Activated CD4-positive, CD25-positive, alpha-beta regulatory T cell treated with anti-CD3 and anti-CD28 coated beads, Interleukin-2, amount 50 U/mL, for 72 hours (primary cell): Measurements from ENCODE around the gene TBC1D24.
"Not testable (repeated sequence)": the region's sequence is repeated elsewhere in the genome, so short reads cannot be mapped to it uniquely, and the experiment has no call there.

ENCODE experiments used
- DNase-seq: peaks from one replicate; pipeline ENCODE4 v3.0.0; 2021

The TBC1D24 gene

DNA sequence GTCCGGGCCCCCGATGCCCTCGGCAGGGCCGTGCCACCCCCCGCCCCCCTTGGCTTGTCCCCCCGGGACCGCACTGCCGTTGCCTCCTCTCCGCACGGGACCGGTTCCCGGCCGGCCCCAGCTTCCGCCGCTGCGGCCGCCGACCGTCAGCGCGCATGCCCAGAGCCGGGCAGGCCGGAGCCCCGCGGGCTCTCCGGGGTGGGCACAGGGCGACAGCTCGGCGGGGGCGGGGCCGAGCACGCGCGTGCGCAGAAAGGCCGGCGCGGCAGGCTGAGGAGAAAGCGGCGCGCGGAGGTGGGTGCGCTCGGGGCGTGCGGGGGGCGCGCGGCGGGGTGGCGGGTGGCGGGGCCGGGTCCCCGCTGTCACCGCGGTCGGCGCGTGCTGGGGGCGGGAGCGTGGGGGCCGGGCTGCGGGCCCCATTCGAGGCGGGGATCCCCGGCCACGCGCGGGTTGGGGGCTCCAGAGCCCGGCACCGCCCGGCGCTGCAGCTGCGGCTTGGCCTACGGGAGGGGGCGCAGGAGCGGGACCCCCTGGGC lies at the start of gene TBC1D24:
TSS of gene TBC1D24 (plus strand) at position 251 of the 536 bp plus-strand sequence. CDS start 21,022 bp downstream, outside the sequence.
- DNase-seq, result peak; percentile 86

DNA sequence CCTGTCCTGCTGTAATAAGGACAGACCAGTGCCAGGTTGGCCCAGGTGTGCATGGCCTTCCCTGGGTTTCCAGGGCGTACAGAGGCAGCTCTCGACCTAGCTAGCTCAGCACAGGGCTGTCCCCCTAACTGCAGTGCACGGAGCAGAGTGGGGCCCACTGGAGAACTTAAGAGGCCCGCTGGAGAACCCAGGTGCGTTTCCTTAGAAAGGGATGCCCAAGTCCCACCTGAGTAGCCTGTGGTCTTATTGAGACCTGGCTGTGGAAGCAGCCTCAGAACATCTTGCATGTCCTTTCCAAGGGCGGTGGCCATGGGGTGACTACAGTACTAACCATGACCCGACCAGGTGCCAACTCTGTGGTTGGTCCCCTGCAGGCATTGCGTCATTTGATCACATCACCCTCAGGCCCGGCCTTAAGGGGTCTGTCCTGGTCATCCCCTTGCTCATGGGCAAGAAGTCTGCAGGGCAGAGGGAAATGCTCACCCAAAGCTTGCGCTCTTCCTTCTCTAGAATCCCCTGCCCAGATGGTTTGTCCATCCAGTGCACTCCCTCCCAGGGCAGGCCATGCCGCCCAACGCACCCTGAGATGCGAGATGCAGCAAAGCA lies 49.0 kb upstream of the TBC1D24 start:
- DNase-seq, result no peak

DNA sequence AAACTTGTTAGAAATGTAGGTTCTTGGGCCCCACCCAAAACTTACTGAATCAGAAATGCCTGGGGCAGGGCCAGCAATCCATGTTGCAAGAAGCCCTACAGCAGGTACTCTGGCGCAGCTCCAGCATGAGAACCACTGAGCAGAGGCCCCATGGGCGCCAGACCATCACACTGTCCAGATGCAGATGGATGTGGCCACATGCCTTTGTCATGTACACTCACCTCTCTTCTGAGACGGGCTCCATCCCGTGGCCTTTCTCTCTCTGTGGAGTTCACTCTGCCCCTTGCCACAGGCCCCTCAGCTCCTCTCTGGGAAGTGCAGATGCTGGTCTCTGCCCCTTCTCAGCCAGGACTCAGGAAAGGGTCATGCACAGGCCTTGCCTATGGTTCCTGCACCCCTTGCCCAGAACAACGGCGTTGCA lies 48.0 kb upstream of the TBC1D24 start:
- no peak for DNase-seq

DNA sequence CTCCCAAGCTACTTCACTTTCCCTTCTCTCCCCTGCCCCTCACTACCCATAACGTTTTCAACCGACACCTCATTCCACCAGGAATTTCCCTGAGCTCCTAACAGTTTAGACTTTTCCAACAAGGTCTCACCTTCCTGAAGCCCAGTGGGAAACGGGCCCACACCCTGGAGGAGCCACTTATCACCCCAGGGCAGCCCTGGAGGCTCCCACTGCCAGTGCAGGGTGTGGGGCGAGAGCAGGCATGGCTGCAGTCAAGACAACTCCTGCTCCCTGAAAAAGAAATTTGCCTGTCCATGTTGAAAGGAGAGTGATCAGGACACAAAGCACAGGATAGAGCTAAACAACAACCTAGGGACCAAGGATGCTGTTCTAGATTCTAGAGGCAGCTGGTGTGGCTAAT lies 47.4 kb upstream of the TBC1D24 start:
- DNase-seq, result no peak

DNA sequence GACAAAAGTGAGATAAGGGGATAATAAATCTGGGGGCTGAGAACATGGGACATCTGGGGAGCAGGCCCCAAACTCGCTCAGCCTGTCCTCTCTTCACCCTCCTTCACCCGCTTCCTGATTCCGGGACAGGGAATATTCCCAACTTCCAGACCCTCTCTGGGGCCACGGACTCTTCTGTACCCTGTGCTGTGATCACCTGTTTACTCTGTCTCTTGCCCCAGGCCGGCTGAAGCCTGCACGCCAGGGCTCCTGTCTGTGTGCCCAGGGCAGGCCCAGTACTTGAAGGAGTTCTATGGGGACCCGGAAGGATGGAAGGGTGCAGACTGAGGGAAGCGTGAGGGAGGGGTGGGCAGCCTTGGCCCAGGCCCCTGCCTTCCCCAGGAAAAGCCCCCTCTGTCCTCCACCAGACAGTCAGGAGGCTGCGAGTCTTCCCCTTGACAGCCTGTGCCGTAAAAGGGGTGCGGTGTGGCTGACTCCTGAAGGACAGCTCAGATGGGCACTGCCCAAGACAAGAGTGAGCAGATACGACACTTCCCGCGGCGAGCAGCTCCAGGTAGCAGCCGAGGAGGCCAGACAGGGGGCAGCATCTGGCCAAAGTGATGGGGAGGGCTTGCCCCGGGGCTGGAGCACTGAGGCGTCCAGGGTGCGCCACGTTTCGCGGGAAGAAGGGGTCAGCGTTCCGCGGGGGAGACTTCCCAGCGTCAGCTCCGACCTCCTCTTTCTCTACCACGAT lies 46.7 kb upstream of the TBC1D24 start:
- no peak for DNase-seq

DNA sequence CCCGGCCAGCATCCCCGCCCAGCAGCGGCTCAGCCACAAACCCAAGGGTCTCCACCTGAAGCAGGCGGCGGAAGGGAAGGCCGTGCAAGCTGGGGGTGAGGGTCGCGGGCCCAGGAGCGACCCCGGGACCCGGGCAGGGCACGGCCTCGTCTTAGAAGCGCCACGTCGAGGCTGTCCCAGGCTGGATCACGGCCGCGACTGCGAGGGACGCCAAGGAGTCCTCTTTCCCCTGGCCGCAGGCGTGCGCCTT lies 46.2 kb upstream of the TBC1D24 start:
- no peak for DNase-seq

DNA sequence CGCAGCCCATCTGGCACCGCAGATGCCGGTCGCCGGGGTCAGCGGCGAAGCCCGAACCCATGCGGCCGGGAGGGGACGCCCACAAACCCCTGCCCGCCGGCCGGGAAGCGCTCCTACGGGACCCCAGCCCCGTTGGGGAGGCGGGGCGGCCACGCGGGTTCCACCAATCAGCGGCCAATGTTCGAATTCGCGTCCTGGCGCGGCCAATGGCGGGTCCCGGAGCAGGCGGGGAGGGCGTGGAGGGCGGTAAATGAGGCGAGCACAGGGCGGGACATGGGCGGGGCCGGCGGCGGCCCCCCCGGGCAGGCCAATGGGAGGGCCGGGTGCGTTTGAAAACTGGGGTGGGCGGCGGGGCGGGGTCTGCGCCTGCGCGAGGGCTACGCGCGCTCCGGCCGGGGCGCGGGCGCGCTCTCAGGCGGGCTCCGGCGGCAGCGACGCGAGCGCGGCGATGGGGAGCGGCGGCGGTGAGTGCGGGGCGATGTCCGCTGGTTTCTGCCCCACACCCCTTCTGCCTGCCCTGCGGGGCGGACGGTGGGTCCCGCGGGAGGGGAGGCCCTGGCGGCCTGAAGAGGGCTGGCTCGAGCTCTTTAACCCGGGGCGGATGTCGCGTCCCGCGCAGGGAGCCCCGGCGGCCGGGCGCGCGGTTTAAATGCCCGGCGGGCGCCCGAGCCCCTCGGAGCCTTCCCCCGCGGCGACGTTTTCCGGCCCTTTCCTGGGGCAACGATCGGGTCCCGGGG lies 45.7 kb upstream of the TBC1D24 start, which contains the start of gene CCNF:
TSS of gene CCNF (plus strand) at position 414 of the 737 bp plus-strand sequence. CDS start at position 449, 35 bp downstream.
- peak; percentile 95 for DNase-seq

DNA sequence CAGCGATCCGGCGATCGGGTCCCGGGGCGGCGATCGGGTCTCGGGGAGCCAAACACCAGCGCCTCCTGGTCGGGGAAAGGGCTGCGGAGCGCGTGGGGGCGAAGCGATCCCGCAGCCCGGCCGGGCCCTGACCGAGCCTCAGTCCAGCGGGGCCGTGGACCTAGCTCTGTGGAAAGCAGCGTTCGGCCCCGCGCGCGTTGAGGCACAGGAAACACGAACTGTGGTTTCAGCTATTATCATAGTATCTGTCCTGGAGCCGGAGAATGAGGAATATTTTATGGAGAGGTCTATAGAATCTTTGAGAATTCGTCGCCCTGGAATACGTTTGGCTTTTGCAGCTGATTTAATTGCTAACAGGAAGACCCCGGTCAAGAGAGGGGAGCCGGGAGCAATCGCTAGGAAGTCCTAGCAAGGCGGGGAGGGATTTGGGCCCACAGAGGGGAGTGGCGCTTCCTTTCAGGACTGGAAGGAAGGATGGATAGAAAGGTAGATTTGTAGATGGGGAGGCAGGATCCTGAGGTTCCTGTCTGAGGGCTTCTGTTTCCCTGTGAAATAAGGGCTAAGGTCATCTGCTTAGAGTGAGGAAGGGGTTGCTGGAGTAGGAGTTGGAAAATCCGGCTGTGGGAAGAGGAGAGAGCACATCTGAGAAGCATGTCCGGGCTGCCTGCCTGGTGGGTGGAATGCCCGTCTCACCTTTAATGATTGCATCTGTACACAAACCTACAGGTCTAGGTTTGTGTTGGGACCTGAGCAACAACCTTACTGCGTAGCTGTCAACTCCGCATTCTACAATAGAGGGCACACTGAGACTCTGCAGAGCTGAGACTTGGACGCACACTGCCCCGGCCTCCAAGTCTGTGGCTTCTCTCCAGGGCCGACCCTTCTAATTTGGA lies 44.9 kb upstream of the TBC1D24 start:
- DNase-seq, result no peak

DNA sequence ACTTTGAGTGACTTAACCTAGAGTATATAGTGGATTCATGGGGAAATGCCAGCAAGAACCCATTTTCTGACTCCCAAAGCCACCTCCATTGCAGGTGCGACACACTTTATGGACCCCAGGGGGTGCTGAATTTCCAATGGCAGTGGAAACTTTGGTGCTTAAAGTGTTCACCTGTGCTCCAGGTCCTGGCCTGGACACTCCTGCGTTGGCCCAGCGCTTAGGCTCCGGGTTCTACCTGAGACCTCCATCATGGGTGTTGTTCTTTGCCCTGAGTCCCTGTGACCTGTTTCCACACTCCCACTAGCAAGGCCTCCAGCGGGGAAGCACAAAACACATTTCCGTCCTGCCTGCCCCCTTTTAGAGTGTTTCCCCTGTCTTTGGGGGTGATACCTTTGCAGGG lies 42.6 kb upstream of the TBC1D24 start:
- no peak for DNase-seq

DNA sequence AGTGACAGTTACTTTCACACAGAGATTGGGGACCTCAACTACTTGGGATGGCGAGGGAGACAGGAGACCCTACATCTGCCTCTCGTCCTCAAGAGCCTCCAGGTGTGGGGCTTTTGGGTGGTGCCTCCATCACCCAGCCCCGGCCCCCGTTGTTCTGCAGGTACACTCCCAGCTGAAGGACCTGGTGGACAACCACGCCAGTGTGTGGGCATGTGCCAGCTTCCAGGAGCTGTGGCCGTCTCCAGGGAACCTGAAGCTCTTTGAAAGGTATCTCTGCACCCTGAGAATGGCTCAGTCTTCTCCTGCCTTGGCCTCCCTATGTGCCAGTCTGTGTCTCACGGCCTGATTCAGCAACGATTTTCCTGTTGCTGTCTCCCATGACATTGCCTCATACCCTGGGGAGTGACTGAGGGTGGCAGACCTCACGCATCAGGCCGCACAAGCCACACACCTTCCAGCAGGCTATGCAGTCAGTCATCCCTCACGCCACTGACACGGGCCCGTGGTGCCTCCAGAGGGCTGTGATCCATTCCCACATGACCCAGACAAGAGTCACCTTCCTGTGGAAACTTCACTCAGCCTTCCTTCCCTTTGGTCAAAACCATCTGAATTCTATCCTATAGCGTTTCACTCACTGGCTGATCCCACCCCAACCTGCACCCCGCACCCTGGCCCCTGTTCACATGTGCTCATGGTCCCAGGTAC lies 42.0 kb upstream of the TBC1D24 start:
- no peak for DNase-seq

DNA sequence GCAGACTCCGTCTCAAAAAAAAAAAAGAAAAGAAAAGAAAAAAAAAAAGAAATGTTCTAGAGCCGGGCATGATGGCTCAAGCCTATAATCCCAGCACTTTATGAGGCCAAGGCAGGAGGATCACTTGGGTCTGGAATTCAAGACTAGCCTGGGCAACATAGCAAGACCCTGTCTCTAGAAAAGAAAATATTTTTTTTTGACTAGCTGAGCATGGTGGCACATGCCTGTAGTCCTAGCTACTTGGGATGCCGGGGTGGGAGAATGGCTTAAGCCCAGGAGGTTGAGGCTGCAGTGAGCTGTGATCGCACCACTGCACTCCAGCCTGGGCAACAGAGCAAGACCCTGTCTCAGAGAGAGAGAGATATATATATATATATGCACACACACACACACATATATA lies 39.7 kb upstream of the TBC1D24 start:
- not testable (repeated sequence) for DNase-seq

DNA sequence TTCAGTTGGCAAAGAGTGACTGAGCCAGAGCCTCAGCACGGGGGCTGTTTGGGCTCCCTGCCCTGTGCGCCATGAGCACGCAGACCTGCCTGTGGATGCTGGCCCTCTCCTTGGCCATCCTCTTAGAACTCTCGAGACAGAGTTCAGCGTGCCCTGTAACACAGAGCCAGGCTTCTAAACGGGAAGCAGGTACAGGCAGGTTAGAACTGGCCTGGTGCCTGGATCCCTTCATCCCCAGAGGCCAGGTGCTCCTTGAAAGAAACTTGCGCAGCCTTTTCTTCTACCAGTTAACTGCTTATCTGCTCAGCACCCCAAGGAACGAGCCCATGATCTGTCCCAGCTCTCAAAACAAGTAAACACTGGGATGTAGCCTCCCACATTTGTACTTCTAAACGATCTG lies 38.8 kb upstream of the TBC1D24 start:
- DNase-seq, result no peak

DNA sequence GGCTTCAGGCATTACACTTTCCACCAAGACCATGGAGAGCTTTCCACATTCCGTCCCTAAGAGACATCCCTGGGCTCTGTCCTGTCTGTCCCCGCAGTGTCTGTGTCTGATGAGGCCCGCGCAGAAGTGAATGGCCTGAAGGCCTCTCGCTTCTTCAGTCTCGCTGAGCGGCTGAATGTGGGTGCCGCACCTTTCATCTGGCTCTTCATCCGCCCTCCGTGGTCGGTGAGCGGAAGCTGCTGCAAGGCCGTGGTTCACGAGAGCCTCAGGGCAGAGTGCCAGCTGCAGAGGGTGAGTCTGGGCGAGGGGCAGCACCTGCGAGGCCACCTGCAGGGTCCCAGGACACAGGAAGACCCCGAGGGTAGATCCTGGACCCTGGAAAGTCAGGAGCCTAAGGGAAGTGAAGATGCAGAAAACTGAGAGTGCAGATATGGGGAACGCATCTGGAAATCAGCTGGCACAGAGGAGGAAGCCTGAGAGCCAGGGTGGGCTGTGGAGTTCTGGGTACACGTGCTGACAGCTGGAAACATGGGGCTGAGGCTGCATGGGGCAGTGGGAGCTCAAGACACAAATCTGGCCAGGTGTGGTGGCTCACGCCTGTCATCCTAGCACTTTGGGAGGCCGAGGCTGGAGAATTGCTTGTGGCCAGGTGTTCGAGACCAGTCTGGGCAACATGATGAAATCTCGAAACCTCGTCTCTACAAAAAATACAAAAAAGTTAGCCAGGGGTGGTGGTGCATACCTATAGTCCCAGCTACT lies 37.7 kb upstream of the TBC1D24 start:
- no peak for DNase-seq

DNA sequence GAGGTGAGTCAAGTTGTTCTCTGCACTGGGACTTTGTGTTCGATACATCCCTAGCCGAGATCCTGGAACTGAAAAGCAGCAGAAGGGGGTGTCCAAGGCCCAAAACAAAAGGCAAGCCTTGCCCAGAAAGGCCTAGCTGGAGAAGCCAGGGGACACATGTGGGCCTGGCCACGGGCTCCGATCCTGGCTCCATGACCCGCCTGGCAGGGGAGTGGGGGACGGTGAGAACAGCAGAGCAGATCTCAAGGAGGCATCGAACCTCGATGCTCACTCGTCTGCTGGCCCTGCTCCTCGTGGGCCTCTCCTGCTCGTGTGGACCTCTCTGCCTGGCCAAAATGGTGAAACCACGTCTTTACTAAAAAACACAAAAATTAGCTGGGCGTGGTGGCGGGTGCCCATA lies 36.8 kb upstream of the TBC1D24 start:
- DNase-seq, result no peak

DNA sequence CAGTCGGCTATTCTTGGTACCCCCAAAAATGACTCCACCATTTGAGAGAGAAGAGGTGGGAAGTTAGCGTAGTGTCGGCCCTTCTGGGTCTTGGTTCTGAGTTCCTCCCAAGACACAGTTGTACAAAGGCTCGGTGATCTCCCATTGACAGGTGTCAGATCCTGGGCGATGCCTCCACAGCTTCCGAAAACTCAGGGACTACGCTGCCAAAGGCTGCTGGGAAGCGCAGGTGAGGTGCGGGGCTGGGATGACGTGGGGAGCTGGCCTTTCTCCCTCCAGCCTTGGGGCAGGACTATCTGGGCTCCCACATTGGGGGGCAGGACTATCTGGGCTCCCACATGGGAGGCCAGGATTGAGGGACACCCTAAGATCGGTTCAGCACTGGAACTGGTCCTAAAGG lies 35.3 kb upstream of the TBC1D24 start:
- no peak for DNase-seq

DNA sequence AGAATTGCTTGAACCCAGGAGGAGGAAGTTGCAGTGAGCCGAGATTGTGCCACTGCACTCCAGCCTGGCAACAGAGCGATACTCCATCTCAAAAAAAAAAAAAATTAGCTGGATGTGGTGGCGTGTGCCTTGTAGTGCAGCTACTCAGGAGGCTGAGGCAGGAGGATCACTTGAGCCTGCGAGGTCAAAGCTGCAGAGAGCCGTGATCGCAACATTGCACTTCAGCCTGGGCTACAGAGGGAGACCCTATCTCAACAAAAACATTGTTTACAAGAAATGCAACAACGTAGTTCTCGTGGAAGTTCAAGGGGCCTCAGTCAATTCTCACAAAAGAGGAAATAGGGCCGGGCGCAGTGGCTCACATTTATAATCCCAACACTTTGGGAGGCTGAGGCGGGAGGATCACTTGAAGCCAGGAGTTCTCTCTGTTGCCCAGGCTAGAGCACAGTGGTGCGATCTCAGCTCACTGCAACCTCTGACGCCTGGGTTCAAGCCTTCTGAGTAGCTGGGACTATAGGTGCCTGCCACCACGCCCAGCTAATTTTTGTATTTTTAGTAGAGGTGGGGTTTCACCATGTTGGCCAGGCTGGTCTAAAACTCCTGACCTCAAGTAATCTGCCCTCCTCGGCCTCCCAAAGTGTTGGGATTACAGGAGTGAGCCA lies 33.7 kb upstream of the TBC1D24 start:
- DNase-seq, result not testable (repeated sequence)

DNA sequence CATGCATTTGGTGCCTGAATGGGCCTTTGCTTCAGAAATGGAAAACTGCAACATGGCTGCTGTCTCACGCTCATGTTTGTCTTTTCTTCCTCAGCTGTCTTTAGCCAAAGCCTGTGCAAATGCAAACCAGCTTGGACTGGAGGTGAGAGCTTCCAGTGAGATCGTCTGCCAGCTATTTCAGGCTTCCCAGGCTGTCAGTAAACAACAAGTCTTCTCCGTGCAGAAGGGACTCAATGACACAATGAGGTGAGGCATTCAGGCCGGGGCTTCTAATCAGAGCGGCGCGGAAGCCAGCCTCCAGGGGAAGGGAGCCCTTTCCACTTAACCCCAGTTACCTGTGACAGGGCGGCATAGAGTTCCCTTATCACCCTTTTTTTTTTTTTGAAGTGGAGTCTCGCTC lies 31.4 kb upstream of the TBC1D24 start:
- DNase-seq, result no peak

DNA sequence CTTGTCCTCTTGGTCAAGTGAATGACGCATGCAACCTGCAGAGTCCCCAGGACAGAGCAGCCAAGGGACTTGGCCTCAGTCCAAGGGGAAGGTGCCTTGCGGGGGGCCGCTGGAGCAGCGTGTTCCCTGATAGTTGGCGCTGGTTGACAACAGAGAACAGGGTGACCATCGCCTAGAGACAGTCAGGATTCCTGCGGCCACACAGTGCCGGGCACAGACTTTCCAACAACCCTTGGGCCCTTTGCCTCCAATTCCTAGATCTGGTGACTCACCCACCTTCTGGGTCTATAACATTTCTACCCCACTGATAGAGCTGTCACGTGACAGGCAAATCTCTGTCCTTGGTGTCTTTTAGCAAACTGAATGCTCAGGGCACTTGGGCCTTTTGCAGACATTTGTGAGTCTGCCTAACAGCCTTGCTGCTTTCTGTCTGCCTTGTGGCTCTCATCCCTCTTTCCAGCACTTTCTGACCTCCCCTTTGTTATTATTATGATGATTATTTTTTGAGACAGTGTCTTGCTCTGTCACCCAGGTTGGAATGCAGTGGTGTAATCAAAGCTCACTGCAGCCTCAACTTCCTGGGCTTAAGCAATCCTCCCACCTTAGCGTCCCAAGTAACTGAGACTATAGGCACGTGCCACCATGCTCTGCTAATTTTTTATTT lies 26.9 kb upstream of the TBC1D24 start:
- DNase-seq, result no peak

DNA sequence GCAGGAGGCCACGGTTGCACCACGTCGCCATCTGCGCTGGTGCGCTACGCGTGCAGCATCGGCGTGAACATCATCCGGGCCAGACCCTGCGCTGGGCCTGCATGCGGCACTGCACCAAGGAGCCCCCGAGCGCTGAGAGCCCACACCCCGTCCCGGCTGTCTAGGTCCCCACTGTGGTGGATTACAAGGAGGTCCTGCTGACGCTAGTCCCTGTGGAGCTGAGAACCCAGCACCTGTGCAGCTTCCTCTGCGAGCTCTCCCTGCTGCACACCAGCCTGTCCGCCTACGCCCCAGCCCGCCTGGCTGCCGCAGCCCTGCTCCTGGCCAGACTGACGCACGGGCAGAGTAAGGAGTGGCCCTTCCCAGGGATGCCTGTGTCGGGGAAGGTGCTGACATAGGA lies 25.8 kb upstream of the TBC1D24 start:
- no peak for DNase-seq

DNA sequence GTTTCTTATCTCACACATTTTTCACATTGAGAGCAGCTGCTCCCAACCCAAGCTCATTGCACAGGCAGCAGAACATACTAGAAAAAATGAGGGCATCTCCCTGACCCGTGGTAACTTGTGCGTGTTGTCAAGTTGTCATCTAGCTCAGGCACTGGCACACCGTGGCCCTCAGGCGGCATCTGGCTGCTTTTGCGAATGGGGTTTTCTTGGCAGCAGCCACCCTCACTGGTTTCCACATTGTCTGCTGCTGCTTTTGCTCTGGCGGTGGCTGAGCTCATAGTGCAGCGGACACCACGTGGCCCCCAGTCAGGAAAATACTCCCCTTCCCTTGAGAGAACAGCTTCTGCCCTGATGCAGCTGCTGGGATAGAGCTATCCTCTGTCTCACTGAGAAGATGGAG lies 24.4 kb upstream of the TBC1D24 start:
- no peak for DNase-seq
